Osteoblast (primary cell): ENCODE measurements around the gene CORIN. TPM values are rescaled to one million over a fixed set of nuclear protein-coding genes. Genes with fewer than 3 reads are reported as not detected.
A peak's percentile ranks its signal among the peaks of the same experiment; 100 is the strongest.

Experiments used
- DNase-seq: peaks from one replicate; pipeline ENCODE4 v3.0.0; 2011; ENCODE audit warnings: low spot score, mixed read lengths; ENCODE audit not compliant: insufficient read length; ENCODE audit errors: missing footprints
- H2AFZ ChIP-seq: 2 replicates; pipeline ENCODE4 v1.6.0; 2011; ENCODE audit warnings: mild to moderate bottlenecking, low read length
- H3K27ac ChIP-seq: 2 replicates; pipeline ENCODE4 v1.5.1; 2011; ENCODE audit warnings: mild to moderate bottlenecking, low read depth, low read length, moderate library complexity
- H3K27me3 ChIP-seq: 2 replicates; pipeline ENCODE4 v1.6.0; 2012; ENCODE audit warnings: mild to moderate bottlenecking, control low read depth, inconsistent platforms, low read length, moderate library complexity; ENCODE audit not compliant: insufficient read depth
- H3K36me3 ChIP-seq: 2 replicates; pipeline ENCODE4 v1.5.1; 2011; ENCODE audit warnings: mild to moderate bottlenecking, low read length, control low read depth, moderate library complexity; ENCODE audit not compliant: insufficient read depth
- H3K4me1 ChIP-seq: 2 replicates; pipeline ENCODE4 v1.5.1; 2011; ENCODE audit warnings: mild to moderate bottlenecking, low read length, control low read depth, moderate library complexity; ENCODE audit not compliant: insufficient read depth
- H3K4me2 ChIP-seq: 2 replicates; pipeline ENCODE4 v1.6.0; 2011; ENCODE audit warnings: mild to moderate bottlenecking, low read length; ENCODE audit not compliant: insufficient read depth
- H3K4me3 ChIP-seq: fragments of 200-600 bp; sonication (generic); 3 replicates; pipeline ENCODE4 v1.5.1; 2012; ENCODE audit warnings: mild to moderate bottlenecking, low read length, inconsistent platforms; ENCODE audit not compliant: insufficient read depth
- H3K79me2 ChIP-seq: 2 replicates; pipeline ENCODE4 v1.6.0; 2012; ENCODE audit warnings: mild to moderate bottlenecking, low read length, control low read depth, inconsistent platforms; ENCODE audit not compliant: insufficient read depth
- H3K9me3 ChIP-seq: 2 replicates; pipeline ENCODE4 v1.5.1; 2011; ENCODE audit warnings: low read depth, low read length, control low read depth
- H4K20me1 ChIP-seq: 2 replicates; pipeline ENCODE4 v1.6.0; 2012; ENCODE audit warnings: mild to moderate bottlenecking, low read length, control low read depth; ENCODE audit not compliant: insufficient read depth
- CTCF ChIP-seq: IDR thresholded peaks from 2 replicates; pipeline ENCODE4 v1.5.1; 2011; ENCODE audit warnings: mild to moderate bottlenecking, low read depth, low read length, moderate library complexity; ENCODE audit errors: extremely low read depth
- total RNA-seq: library from RNA; depleted of rRNA; stranded (reverse); fragments of >200 nt; gene quantifications from 2 replicates; pipeline ENCODE4 v1.2.3, GENCODE V29; 2012

The CORIN gene
- total RNA-seq, 1 donor: 0.36 TPM

GRCh38 chr4:47840291-47840690, 2.4 kb upstream of the CORIN start:
- Histone ChIP-seq H3K9me3 (no peaks in the 10 kb centered on the region), H4K20me1 (no peaks in the 10 kb centered on the region), H3K27me3 (no peaks in the 10 kb centered on the region), H3K4me1 (peaks cover 25% of the 10 kb centered on the region), H2AFZ (no peak overlapping the region), H3K4me3 (no peak overlapping the region), H3K79me2 (no peaks in the 10 kb centered on the region), H3K27ac (no peak overlapping the region), H3K4me2 (no peak overlapping the region), H3K36me3 (peaks cover 8% of the 10 kb centered on the region)
- no peak for DNase-seq
- no peak for TF ChIP-seq CTCF

- H3K9me3 ChIP-seq: no peaks in the 10 kb centered on the region
- no peaks in the 10 kb centered on the region for H3K79me2 ChIP-seq
- H3K4me2 ChIP-seq: peak overlapping the region; percentile 21
- no peak overlapping the region for H3K4me3 ChIP-seq
- peak; percentile 39 for TF ChIP-seq CTCF
- DNase-seq: no peak
- H4K20me1 ChIP-seq: no peaks in the 10 kb centered on the region
- no peak overlapping the region for H2AFZ ChIP-seq
- peaks cover 8% of the 10 kb centered on the region for H3K36me3 ChIP-seq
- peak overlapping the region; percentile 31 for H3K27ac ChIP-seq
- peaks cover 25% of the 10 kb centered on the region for H3K4me1 ChIP-seq
- H3K27me3 ChIP-seq: no peaks in the 10 kb centered on the region
Observed at GRCh38 chr4:47839259-47839658, 1.4 kb upstream of the CORIN start.

- no peak for DNase-seq
- no peak for TF ChIP-seq CTCF
- no peaks in the 10 kb centered on the region for H3K79me2 ChIP-seq
- H3K27me3 ChIP-seq: no peaks in the 10 kb centered on the region
- peaks cover 3% of the 10 kb centered on the region for H3K36me3 ChIP-seq
- H2AFZ ChIP-seq: no peak overlapping the region
- H3K27ac ChIP-seq: no peak overlapping the region
- peaks cover 25% of the 10 kb centered on the region for H3K4me1 ChIP-seq
- peak overlapping the region; percentile 90 for H3K4me2 ChIP-seq
- no peaks in the 10 kb centered on the region for H3K9me3 ChIP-seq
- no peak overlapping the region for H3K4me3 ChIP-seq
- no peaks in the 10 kb centered on the region for H4K20me1 ChIP-seq
Observed at GRCh38 chr4:47838445-47838844, 578 bp upstream of the CORIN start.

GRCh38 chr4:47837094-47837907, 566 bp downstream of the CORIN start:
- H2AFZ ChIP-seq: peak overlapping the region; percentile 85
- no peaks in the 10 kb centered on the region for H3K79me2 ChIP-seq
- TF ChIP-seq CTCF: no peak
- H3K27ac ChIP-seq: no peak overlapping the region
- no peaks in the 10 kb centered on the region for H4K20me1 ChIP-seq
- no peaks in the 10 kb centered on the region for H3K9me3 ChIP-seq
- H3K27me3 ChIP-seq: no peaks in the 10 kb centered on the region
- peak; percentile 88 for DNase-seq
- peaks cover 25% of the 10 kb centered on the region for H3K4me1 ChIP-seq
- H3K4me2 ChIP-seq: peak overlapping the region; percentile 90
- peak overlapping the region; percentile 73 for H3K4me3 ChIP-seq
- H3K36me3 ChIP-seq: no peaks in the 10 kb centered on the region
